ENCODE measurements around the gene WDR89. TPM values are rescaled to one million over a fixed set of nuclear protein-coding genes. Genes with fewer than 3 reads are reported as not detected.
"Not testable (repeated sequence)": the region's sequence is repeated elsewhere in the genome, so short reads cannot be mapped to it uniquely, and the experiment has no call there.

The WDR89 gene
- total RNA-seq, 1 experiment from 2014 or later, result 10.3 TPM

GRCh38 chr14:63652406-63652805 lies 10.7 kb upstream of the WDR89 start:
- no peak for DNase-seq (ENCODE audit: low spot score)

- DNase-seq (ENCODE audit: low spot score), result no peak
These were observed 8.7 kb upstream of the WDR89 start for GRCh38 chr14:63650256-63650952.

DNA sequence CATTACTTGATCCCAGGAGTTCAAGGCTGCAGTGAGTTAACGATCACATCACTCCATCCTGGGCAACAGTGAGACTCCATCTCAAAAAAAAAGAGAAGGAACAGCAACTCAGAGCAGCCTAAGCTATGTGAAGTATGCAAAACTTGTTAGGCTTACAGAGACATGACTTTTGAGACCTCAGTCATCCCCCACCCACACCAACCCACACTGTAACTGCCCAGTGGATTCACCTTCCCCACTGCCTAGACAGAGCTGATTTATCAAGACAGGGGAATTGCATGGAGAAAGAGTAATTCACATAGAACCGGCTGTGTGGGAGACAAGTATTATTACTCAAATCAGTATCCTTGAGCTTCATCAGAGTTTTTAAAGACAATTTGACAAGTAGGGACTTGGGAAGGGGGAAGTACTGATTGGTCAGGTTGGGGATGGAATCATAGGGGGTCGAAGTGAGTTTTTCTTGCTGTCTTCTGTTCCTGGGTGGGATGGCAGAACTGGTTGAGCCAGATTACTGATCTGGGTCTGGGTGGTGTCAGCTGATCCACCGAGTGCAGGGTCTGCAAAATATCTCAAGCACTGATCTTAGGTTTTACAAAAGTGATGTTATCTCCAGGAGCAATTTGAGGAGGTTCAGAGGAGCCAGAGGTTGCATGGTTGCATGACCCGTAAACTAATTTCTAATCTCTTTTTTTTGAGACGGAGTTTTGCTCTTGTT lies 6.2 kb upstream of the WDR89 start:
- DNase-seq (ENCODE audit: low spot score), result no peak

- no peak for DNase-seq (ENCODE audit: low spot score)
These were observed 3.1 kb upstream of the WDR89 start for GRCh38 chr14:63644741-63645140.

DNA sequence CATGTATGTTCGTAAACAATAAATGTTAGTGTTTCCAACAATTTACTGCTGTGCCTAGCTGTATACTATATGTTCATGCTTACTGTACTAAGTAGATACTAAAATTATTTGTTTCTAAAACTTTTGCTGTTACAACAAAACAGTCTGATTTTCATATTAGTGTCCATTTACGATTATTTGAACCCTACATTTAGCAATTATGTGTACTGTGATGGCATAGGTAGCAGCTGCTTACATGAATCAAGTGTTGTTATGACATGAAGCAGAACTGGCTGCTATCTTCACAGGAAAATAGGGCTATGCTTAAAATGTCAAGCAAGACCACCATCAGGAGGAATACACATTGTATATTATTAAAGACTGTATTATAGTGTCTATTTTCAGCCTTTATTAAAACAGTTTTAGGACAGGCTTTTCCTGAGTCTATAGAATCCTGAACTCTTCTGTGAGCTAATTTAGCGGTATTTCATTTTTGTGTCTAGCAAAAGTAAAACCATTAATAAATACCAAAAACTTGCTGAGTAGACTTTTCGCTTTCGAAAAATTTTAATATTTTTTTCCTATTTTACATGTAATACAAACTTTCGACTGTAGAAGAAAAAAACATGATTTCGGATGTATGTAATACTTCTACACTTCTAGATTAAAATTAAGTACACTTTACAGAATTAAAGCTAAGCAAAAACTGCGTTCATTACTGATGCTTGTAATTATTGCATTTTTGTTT lies 1.1 kb upstream of the WDR89 start:
- no peak for DNase-seq (ENCODE audit: low spot score)

DNA sequence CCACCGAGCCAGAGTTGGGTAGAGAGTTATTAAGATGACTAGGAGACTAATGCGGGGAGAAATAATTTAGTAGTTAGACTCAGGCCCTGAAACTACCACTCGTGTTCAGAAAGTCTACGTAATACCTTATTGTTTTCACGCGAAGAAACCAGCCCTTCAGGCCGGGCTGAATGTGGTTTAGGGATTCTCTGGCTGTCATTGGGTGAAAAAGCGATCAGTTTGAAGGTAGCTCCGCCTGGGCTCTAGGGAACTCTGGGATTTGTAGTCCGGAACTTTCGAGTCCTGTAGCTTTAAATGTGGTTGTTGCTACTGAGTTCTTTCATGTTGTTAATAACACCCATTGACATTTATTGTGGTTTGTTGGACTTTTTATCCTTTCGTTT lies 549 bp upstream of the WDR89 start:
- DNase-seq (ENCODE audit: low spot score), result peak; percentile 85

GRCh38 chr14:63638493-63638892 lies 3.2 kb downstream of the WDR89 start:
- DNase-seq (ENCODE audit: low spot score), result no peak

DNA sequence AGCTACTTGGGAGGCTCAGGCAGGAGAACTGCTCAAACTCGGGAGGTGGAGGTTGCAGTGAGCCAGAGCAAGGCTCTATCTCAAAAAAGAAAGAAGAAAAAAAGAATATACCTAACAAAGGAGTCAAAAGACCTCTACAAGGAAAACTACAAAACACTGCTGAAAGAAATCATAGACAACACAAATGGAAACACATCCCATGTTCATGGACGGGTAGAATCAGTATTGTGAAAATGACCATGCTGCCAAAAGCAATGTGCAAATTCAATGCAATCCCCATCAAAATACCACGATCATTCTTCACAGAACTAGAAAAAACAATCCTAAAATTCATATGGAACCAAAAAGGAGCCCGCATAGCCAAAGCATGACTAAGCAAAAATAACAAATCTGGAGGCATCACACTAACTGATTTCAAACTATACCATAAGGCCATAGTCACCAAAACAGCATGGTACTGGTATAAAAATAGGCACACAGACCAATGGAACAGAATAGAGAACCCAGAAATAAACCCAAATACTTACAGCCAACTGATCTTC lies 5.5 kb downstream of the WDR89 start:
- DNase-seq (ENCODE audit: low spot score), result not testable (repeated sequence)

- DNase-seq (ENCODE audit: low spot score), result no peak
These were observed 7.9 kb downstream of the WDR89 start for GRCh38 chr14:63633801-63634200.

GRCh38 chr14:63632932-63633514 lies 8.6 kb downstream of the WDR89 start:
- no peak for DNase-seq (ENCODE audit: low spot score)

GRCh38 chr14:63624701-63625100 lies 17.0 kb downstream of the WDR89 start:
- DNase-seq (ENCODE audit: low spot score), result no peak

GRCh38 chr14:63624203-63624602 lies 17.5 kb downstream of the WDR89 start:
- DNase-seq (ENCODE audit: low spot score), result no peak

GRCh38 chr14:63621975-63622374 lies 19.7 kb downstream of the WDR89 start:
- not testable (repeated sequence) for DNase-seq (ENCODE audit: low spot score)

DNA sequence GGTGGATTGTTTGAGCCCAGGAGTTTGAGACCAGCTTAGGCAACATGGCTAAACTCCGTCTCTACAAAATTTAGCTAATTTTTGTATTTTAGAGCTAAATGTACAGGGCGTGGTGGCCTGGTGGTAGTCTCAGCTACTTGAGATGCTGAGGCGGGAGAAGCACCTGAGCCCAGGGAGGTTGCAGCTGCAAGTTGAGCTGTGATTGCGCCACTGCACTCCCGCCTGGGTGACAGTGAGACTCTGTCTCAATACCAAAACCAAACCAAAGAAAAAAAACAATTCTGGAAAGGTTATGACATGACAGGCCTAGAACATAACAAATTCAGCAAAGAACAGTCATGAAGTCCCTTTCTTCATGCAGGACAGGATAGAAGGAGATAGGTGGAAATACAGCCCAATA lies 25.7 kb downstream of the WDR89 start:
- DNase-seq (ENCODE audit: low spot score), result no peak

DNA sequence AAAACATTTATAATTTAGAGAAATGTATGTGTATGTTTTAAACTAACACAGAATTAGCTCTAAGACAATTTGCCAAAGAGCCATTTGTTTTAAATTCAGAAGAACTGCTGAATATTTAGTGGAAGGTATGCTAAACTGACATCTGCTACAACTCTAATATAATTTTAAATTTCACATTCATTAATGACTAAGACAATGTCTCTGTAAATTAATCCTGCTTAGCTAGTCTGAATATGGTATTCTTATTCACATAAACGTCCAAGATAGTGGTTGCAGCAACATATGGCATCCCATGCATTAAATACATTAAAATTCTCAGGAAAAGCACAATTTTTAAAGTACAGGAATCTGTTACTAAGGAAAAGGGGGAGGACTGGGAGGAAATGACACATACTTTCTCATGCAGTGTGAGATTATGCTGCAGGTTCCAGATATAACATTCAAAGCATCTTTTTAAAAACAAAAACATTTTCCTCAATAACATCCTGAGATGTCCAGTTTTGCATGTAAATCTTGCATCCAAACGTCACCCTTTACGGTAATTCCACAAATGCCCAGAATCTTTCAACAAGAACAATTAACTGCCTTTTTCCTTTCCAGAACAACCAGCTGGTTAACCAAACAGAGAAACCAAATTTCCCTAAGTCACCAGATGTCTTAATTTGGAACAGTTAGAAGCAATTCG lies 26.9 kb downstream of the WDR89 start:
- DNase-seq (ENCODE audit: low spot score), result peak; percentile 34

- DNase-seq (ENCODE audit: low spot score), result no peak
These were observed 30.6 kb downstream of the WDR89 start for GRCh38 chr14:63611078-63611477.

DNA sequence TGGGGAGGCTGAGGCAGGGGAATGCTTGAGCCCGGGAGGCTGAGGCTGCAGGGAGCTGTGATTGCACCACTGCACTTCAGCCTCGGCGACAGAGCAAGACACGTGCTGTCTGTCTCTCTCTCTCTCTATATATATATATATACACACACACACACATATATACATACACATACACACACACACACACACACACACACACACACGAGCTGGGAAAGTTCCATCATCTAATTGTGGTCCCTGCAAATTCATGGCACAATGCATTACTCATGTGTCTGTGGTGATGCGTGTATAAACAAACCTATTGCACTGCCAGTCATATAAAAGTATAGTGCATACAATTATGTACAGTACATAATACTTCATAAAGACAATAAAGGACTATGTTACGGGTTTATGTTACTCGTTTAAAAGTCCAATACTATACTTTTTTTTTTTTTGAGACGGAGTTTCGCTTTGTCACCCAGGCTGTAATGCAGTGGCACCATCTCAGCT lies 36.6 kb downstream of the WDR89 start:
- no peak for DNase-seq (ENCODE audit: low spot score)

GRCh38 chr14:63604626-63605025 lies 37.0 kb downstream of the WDR89 start:
- no peak for DNase-seq (ENCODE audit: low spot score)

DNA sequence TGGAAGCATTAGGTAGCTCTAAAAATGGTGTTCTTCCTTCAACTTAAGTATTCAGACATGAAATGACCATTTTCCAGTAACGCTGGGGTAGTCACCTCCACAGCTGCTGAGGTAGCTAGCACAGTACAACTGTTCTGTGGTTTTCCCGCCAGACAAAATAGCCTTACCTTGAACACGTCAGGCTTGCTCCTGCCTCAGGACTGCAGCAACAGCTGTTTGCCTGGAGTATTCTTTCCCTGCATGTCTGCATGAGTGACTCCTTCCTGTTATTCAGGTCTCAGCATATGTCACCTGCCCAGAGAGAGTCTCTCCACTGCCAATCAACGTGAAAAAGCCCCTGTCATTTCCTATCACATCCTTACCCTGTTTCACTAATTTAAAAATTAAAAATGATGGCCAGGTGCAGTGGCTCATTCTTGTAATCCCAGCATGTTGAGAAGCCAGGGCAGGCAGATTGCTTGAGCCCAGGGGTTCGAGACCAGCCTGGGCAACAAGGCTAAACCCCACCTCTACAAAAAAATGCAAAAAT lies 37.9 kb downstream of the WDR89 start:
- no peak for DNase-seq (ENCODE audit: low spot score)

DNA sequence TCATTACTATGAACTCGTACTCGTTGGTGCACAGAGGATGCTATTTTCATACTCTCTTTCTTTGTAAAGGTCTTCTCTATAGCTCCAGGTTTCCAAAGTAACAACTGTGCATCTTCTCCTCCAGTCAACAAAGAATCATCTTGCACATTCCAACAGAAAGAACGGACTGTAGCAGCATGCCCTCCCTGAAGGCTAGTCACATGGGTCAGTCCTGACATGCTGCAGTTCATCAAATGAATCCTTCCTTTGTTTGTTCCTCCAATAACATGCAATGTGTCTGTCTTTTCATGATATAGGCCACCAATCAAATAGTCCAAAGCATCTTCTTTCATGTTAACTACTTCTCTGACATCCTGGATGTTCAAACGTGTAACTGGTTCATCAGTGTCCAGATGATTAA lies 42.9 kb downstream of the WDR89 start:
- no peak for DNase-seq (ENCODE audit: low spot score)

- no peak for DNase-seq (ENCODE audit: low spot score)
These were observed 44.5 kb downstream of the WDR89 start for GRCh38 chr14:63596998-63597658.

Data from A172 (cell line).